Measurements from ENCODE around the gene TRMT112. TPM values are rescaled to one million over a fixed set of nuclear protein-coding genes. Genes with fewer than 3 reads are reported as not detected.

TRMT112 gene
- total and polyA plus RNA-seq, 2 of the 8 experiments (the other 6 are each of a cell fraction or from before 2014, with no cell fraction given), result 300 to 650 TPM

DNA sequence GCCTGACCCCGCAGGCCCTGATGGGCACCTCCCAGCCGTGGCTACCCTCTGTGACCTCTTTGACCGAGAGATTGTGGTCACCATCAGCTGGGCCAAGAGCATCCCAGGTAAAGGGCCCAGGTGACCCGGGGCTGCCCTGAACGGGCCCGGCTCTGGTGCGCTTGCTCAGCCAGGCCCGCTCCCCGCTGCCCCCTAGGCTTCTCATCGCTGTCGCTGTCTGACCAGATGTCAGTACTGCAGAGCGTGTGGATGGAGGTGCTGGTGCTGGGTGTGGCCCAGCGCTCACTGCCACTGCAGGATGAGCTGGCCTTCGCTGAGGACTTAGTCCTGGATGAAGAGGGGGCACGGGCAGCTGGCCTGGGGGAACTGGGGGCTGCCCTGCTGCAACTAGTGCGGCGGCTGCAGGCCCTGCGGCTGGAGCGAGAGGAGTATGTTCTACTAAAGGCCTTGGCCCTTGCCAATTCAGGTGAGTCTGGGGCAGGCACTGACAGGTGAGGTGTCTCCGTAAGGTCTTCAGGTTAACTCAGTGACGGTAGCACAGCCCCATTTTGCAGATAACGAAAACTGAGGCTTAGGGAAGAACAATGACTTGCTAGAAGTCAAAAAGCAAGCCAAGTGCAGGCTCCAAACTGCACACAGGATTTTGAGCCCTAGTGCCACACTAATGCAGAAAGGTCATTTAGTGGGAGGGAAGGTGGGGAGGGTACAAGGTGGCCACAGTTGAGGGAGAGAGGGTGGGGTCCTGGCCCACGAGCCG lies 2.4 kb downstream of the TRMT112 start:
- peaks cover 5% of the 10 kb centered on the region; the same call in 1 of the 2 replicates for H3K23me2 ChIP-seq (ENCODE audit: low read depth, low read length)
- no peak overlapping the region for H2BK20ac ChIP-seq (ENCODE audit: low read length)
- no peaks in the 10 kb centered on the region for H3K9me3 ChIP-seq (ENCODE audit: insufficient read depth in 2 of 2, low read depth in 1 of 2, low read length in 1 of 2)
- H2BK120ac ChIP-seq (replicated peaks; ENCODE audit: low read depth, low read length), result no peak overlapping the region
- H2BK5ac ChIP-seq (ENCODE audit: low read depth, low read length), result no peak overlapping the region
- no peak overlapping the region for H3K27ac ChIP-seq (ENCODE audit: low read depth, low read length)
- peaks cover 0 to 16% (median 10%) of the 10 kb centered on the region in 4 experiments; a peak in 7 of 8 replicates for H3K36me3 ChIP-seq (ENCODE audit: control insufficient read depth in 2 of 4, insufficient read depth in 4 of 4, low read length in 3 of 4)
- H2BK12ac ChIP-seq (ENCODE audit: low read depth, low read length), result no peak overlapping the region
- no peak overlapping the region for H4K5ac ChIP-seq (ENCODE audit: insufficient read length, low read depth, low read length)
- DNase-seq (ENCODE audit: low read depth in 1 of 2, low spot score in 2 of 2) (no peak), FAIRE-seq (no peak)
- H3K79me1 ChIP-seq (ENCODE audit: low read depth, low read length), result peaks cover 9% of the 10 kb centered on the region; the same call in 1 of the 2 replicates
- H2AFZ ChIP-seq (ENCODE audit: low read length), result no peak overlapping the region
- no peak overlapping the region for H3K9ac ChIP-seq (replicated peaks in 1 of 4; ENCODE audit: extremely low read depth in 1 of 4, low read depth in 3 of 4, low read length in 3 of 4)
- H4K8ac ChIP-seq (ENCODE audit: extremely low read depth, insufficient read depth, low read length), result 0 out of 2 replicates have a peak overlapping the region, but pooled peaks have one; percentile 8
- no peak overlapping the region for H2BK15ac ChIP-seq (ENCODE audit: low read length)
- no peak overlapping the region for H4K91ac ChIP-seq (replicated peaks; ENCODE audit: insufficient read length, low read length)
- no peak overlapping the region for H3K4me3 ChIP-seq (ENCODE audit: extremely low read depth in 1 of 4, insufficient read depth in 2 of 4, low read depth in 3 of 4, low read length in 4 of 4)
- WGBS, 2 experiments (ENCODE audit: extremely low coverage in 1 of 2, insufficient coverage in 1 of 2, insufficient read length in 1 of 2, insufficient replicate concordance in 2 of 2, low coverage in 1 of 2, low lambda C conversion rate in 2 of 2, missing lambda C conversion rate in 1 of 2), result 95% methylated on average over 23 of the region's 24 CpGs; no CpG with 5 or more reads in 1 of the 2 experiments
- no peak overlapping the region for H3K23ac ChIP-seq (ENCODE audit: insufficient read length)
- H3K27me3 ChIP-seq (replicated peaks in 1 of 4; ENCODE audit: control insufficient read depth in 3 of 4, extremely low read depth in 1 of 4, insufficient read depth in 3 of 4, low read length in 3 of 4), result no peaks in the 10 kb centered on the region
- CTCF ChIA-PET (ENCODE audit: partially characterized antibody), result interaction anchor here (0.5 to 20.8 kb wide), 7 partner anchors 11 to 1132 kb away, joined by 3 to 614 read pairs (median 3); partner anchors contain the start of genes CATSPERZ and CCDC88B
- no peak overlapping the region for H3K14ac ChIP-seq (ENCODE audit: insufficient read length)
- no peak overlapping the region for H3K18ac ChIP-seq (ENCODE audit: extremely low read depth, low read length)
- no peak overlapping the region for H2AK5ac ChIP-seq (ENCODE audit: low read depth, low read length)
- peaks cover 0 to 3% of the 10 kb centered on the region in 2 experiments for H4K20me1 ChIP-seq (replicated peaks in 1 of 2; ENCODE audit: control insufficient read depth in 1 of 2, insufficient read depth in 2 of 2, low read length in 2 of 2)
- H3K4ac ChIP-seq (replicated peaks; ENCODE audit: insufficient read length, low read depth, low read length), result no peak overlapping the region
- H3K79me2 ChIP-seq (ENCODE audit: control insufficient read depth in 1 of 2, insufficient read depth in 2 of 2, low read length in 2 of 2), result peaks cover 0 to 22% of the 10 kb centered on the region in 2 experiments; a peak in 2 of 4 replicates
- no peak for TF ChIP-seq SP2 (IDR thresholded peaks at IDR 0.05; ENCODE audit: low read length)
- no peak for TF ChIP-seq POU5F1 (IDR thresholded peaks at IDR 0.05; ENCODE audit: low read depth, low read length)
- TF ChIP-seq NANOG (IDR thresholded peaks at IDR 0.05; ENCODE audit: insufficient read depth, low read depth, low read length, poor library complexity, severe bottlenecking), result no peak
- TF ChIP-seq CBX8 (IDR thresholded peaks at IDR 0.05; ENCODE audit: borderline replicate concordance, low read depth, low read length), result no peak
- no peak for TF ChIP-seq SIRT6 (IDR thresholded peaks at IDR 0.05; ENCODE audit: low read length)
- TF ChIP-seq GABPA (IDR thresholded peaks at IDR 0.05; ENCODE audit: borderline replicate concordance, insufficient read depth, low read length), result no peak
- TF ChIP-seq, protein P1, sequence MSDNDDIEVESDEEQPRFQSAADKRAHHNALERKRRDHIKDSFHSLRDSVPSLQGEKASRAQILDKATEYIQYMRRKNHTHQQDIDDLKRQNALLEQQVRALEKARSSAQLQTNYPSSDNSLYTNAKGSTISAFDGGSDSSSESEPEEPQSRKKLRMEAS (IDR thresholded peaks at IDR 0.05), result no peak
- TF ChIP-seq, protein P2, sequence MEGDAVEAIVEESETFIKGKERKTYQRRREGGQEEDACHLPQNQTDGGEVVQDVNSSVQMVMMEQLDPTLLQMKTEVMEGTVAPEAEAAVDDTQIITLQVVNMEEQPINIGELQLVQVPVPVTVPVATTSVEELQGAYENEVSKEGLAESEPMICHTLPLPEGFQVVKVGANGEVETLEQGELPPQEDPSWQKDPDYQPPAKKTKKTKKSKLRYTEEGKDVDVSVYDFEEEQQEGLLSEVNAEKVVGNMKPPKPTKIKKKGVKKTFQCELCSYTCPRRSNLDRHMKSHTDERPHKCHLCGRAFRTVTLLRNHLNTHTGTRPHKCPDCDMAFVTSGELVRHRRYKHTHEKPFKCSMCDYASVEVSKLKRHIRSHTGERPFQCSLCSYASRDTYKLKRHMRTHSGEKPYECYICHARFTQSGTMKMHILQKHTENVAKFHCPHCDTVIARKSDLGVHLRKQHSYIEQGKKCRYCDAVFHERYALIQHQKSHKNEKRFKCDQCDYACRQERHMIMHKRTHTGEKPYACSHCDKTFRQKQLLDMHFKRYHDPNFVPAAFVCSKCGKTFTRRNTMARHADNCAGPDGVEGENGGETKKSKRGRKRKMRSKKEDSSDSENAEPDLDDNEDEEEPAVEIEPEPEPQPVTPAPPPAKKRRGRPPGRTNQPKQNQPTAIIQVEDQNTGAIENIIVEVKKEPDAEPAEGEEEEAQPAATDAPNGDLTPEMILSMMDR (IDR thresholded peaks at IDR 0.05; ENCODE audit: control extremely low read depth in 1 of 3, insufficient read depth in 1 of 3, low read depth in 1 of 3, low read length in 3 of 3), result peak in 1 of 3 experiments; percentile 27; a peak in 1 of 4 replicates
- POLR2A ChIA-PET (ENCODE audit: partially characterized antibody), result interaction anchor here (0.7 to 6.6 kb wide), 7 partner anchors 7 to 68 kb away, joined by 3 to 61 read pairs (median 3); partner anchors contain the start of gene ESRRA
- no peak overlapping the region for H3K4me2 ChIP-seq (ENCODE audit: insufficient read depth in 1 of 2, low read depth in 2 of 2, low read length in 2 of 2)
- H3K4me1 ChIP-seq (replicated peaks in 1 of 4; ENCODE audit: control insufficient read depth in 3 of 4, insufficient read depth in 4 of 4, low read length in 3 of 4), result peaks cover 0 to 5% (median 3%) of the 10 kb centered on the region in 4 experiments; a peak in 5 of 7 replicates
- no peak overlapping the region for H3K56ac ChIP-seq (replicated peaks; ENCODE audit: insufficient read length, low read depth, low read length)
